Caco-2 (cell line): ENCODE data around the gene TOMM40L. TPM values are rescaled to one million over a fixed set of nuclear protein-coding genes. Genes with fewer than 3 reads are reported as not detected.

Source experiments
- Bru-seq: library from RNA; stranded (reverse); fragments of 400-500 nt; gene quantifications from one replicate; lab custom pipeline; 2021; lab: Mats Ljungman, UMichigan
- BruChase-seq, 2 experiments: library from RNA; stranded (reverse); fragments of 400-500 nt; gene quantifications; one replicate each; lab custom pipeline; 2021; lab: Mats Ljungman, UMichigan
- BruUV-seq: library from RNA; stranded (reverse); fragments of 400-500 nt; replicated peaks from 2 replicates; lab custom pipeline; 2021; lab: Mats Ljungman, UMichigan
- CTCF ChIA-PET: fragments of 300-600 bp; sonication (Branson Sonifier 250); formaldehyde crosslinking; loops from one replicate; lab custom pipeline; 2022; ENCODE audit warnings: antibody characterized with exemption; lab: Charles Lee
- POLR2A ChIA-PET: fragments of 300-600 bp; sonication (Branson Sonifier 250); formaldehyde crosslinking; loops from one replicate; lab custom pipeline; 2022; ENCODE audit warnings: antibody characterized with exemption; lab: Charles Lee
- DNase-seq, 2 experiments: peaks; one replicate each; pipeline versions ENCODE4 v3.0.0 to v3.0.0-alpha.2; 2020 to 2022
- H3K27me3 ChIP-seq: replicated peaks from 2 replicates; pipeline ENCODE4 v1.6.0; 2011; ENCODE audit warnings: low read length; ENCODE audit not compliant: control insufficient read depth, insufficient read depth
- H3K36me3 ChIP-seq: 2 replicates; pipeline ENCODE4 v1.5.1; 2011; ENCODE audit warnings: low read length; ENCODE audit not compliant: control insufficient read depth, insufficient read depth
- H3K4me1 ChIP-seq: fragments of 250-450 bp; sonication (Bioruptor Pico); 2 replicates; pipeline ENCODE4 v1.5.1; 2020; ENCODE audit warnings: mild to moderate bottlenecking
- H3K4me3 ChIP-seq: 2 replicates; pipeline ENCODE4 v1.5.1; 2011; ENCODE audit warnings: low read depth, mild to moderate bottlenecking, control low read depth, low read length
- H3K9me3 ChIP-seq: fragments of 250-450 bp; sonication (Bioruptor Pico); 2 replicates; pipeline ENCODE4 v1.5.1; 2020; ENCODE audit warnings: mild to moderate bottlenecking, moderate library complexity
- H3K27ac Mint-ChIP-seq: one replicate; pipeline ENCODE4 v1.8.0; 2022; ENCODE audit warnings: mixed read lengths; ENCODE audit not compliant: unreplicated experiment
- H3K27me3 Mint-ChIP-seq: one replicate; pipeline ENCODE4 v1.8.0; 2022; ENCODE audit warnings: mixed read lengths; ENCODE audit not compliant: insufficient read depth, unreplicated experiment
- H3K36me3 Mint-ChIP-seq: one replicate; pipeline ENCODE4 v1.8.0; 2022; ENCODE audit warnings: mild to moderate bottlenecking, mixed read lengths; ENCODE audit not compliant: insufficient read depth, unreplicated experiment
- H3K4me1 Mint-ChIP-seq: one replicate; pipeline ENCODE4 v1.8.0; 2022; ENCODE audit warnings: low read depth, mixed read lengths; ENCODE audit not compliant: unreplicated experiment
- H3K4me3 Mint-ChIP-seq: one replicate; pipeline ENCODE4 v1.8.0; 2022; ENCODE audit warnings: mild to moderate bottlenecking, moderate library complexity, mixed read lengths; ENCODE audit not compliant: unreplicated experiment
- H3K9me3 Mint-ChIP-seq: one replicate; pipeline ENCODE4 v1.8.0; 2022; ENCODE audit warnings: mixed read lengths; ENCODE audit not compliant: unreplicated experiment
- intact Hi-C: fragments of 100-400 bp; cut with micrococcal nuclease; formaldehyde crosslinking; loops from one replicate; pipeline ENCODE4 v1.10.0; 2022; ENCODE audit not compliant: unreplicated experiment
- long read RNA-seq: library from polyadenylated mRNA; stranded (forward); transcript quantifications from one replicate; pipeline ENCODE4 v2.0.0, GENCODE V29; 2022
- total RNA-seq: library from RNA; stranded (reverse); gene quantifications from 2 replicates; pipeline ENCODE4 v1.2.3, GENCODE V29; 2022
- TF ChIP-seq, protein P1 (sequence below), 2 experiments: fragments of 200-600 bp in 1 of 2; IDR thresholded peaks; 1 replicate in 1 of 2; 2 replicates in 1 of 2; pipeline versions ENCODE4 v1.5.1 to v1.8.0; 2011 to 2022; ENCODE audit warnings: antibody characterized with exemption in 1 of 2, control low read depth in 1 of 2, inconsistent platforms in 1 of 2, low read depth in 1 of 2, low read length in 1 of 2, mild to moderate bottlenecking in 1 of 2, moderate library complexity in 1 of 2; ENCODE audit not compliant: insufficient read depth in 1 of 2, severe bottlenecking in 1 of 2, unreplicated experiment in 1 of 2

The TOMM40L gene
- total RNA-seq (23.1 and 24.0 TPM in 2 replicates), Bru-seq, nascent RNA (percentile 77 among the genes with signal in this experiment), BruChase-seq, experiment 1, labeled RNA remaining after a 2-hour chase (percentile 84 among the genes with signal in this experiment), BruChase-seq, experiment 2, labeled RNA remaining after a 6-hour chase (percentile 86 among the genes with signal in this experiment)
- long read RNA-seq, transcript TOMM40L-202 (10 exons, 2,708 nt) = major isoform, 11 of 26 reads
- long read RNA-seq, partial matches to known transcripts = 3 of 26 reads
- long read RNA-seq, other reads (novel, unspliced or antisense) = 10 of 26 reads

DNA sequence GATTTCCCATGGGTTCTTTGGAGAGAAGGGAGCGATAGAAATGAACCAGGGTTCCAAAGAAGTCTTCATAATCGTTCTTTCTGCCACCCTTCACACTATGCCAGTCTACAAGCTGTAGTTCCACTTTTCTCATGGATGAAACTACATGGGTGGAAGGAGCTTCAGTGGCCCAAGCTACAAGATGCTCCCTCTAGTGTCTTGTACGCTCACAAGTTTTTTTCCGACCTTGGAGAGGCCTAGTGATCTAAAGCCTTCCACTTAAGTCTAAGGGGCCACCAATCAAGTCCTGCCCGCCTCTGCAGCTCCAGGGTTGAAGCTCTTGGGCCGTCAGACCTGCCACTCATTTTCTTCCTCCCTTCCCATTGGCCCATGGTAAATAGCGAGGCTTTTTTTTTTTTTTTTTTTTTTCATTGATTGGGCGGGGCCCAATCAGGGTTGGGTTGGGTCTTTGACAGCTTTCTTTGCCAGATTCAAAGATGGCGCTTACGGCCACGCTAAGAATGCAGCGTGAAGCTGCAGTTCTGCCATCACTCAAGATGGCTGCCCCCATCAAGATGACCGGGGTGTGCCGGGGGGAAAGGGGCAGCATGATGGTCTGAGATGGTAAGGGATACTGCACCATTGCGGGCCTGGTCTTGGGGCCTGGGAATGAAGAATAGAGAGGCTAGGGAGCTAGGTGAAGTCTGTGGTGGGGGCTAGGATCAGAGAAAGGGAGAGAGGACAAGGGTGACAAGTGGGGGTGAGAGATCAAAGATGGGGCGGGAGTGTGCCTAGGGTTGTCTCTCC, at the start of gene TOMM40L:
TSS of gene TOMM40L (plus strand) at position 527 of the 786 bp plus-strand sequence. CDS start 430 bp downstream, outside the sequence.
- Histone ChIP-seq H3K9me3 (peaks cover 8% of the 10 kb centered on the region; the same call in 1 of the 2 replicates), H3K4me1 (peaks cover 48% of the 10 kb centered on the region), H3K4me3 (peak within 1 kb of the TSS; percentile 69), H3K27me3 (no peaks in the 10 kb centered on the region), H3K36me3 (peaks cover 6% of the 10 kb centered on the region)
- ChIA-PET CTCF (interaction anchor here (0.5 to 3.6 kb wide), 33 partner anchors 9 to 216 kb away, joined by 3 to 44 read pairs (median 5); partner anchors contain the start of genes B4GALT3, CFAP126, DEDD and F11R), POLR2A (interaction anchor here (0.5 to 2.2 kb wide), 16 partner anchors 9 to 205 kb away, joined by 3 to 41 read pairs (median 6); partner anchors contain the start of genes B4GALT3, F11R, NDUFS2 and PCP4L1)
- TF ChIP-seq, protein P1, sequence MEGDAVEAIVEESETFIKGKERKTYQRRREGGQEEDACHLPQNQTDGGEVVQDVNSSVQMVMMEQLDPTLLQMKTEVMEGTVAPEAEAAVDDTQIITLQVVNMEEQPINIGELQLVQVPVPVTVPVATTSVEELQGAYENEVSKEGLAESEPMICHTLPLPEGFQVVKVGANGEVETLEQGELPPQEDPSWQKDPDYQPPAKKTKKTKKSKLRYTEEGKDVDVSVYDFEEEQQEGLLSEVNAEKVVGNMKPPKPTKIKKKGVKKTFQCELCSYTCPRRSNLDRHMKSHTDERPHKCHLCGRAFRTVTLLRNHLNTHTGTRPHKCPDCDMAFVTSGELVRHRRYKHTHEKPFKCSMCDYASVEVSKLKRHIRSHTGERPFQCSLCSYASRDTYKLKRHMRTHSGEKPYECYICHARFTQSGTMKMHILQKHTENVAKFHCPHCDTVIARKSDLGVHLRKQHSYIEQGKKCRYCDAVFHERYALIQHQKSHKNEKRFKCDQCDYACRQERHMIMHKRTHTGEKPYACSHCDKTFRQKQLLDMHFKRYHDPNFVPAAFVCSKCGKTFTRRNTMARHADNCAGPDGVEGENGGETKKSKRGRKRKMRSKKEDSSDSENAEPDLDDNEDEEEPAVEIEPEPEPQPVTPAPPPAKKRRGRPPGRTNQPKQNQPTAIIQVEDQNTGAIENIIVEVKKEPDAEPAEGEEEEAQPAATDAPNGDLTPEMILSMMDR (IDR thresholded peaks at IDR 0.05; ENCODE audit: insufficient read depth in 1 of 2, low read depth in 1 of 2, low read length in 1 of 2, severe bottlenecking in 1 of 2, unreplicated experiment in 1 of 2) = peak; percentile 31 to 67
- Mint-ChIP-seq H3K9me3 (peaks cover 24% of the 10 kb centered on the region), H3K27ac (peak within 1 kb of the TSS; percentile 97), H3K36me3 (peaks cover 70% of the 10 kb centered on the region), H3K27me3 (no peaks in the 10 kb centered on the region), H3K4me3 (peak within 1 kb of the TSS; percentile 99), H3K4me1 (peaks cover 45% of the 10 kb centered on the region)
- DNase-seq = peak; percentile 94 to 99
- BruUV-seq = no TSS peak
- intact Hi-C loops = loop anchor here (1.0 kb wide), 4 partner anchors 8 to 89 kb away; partner anchors contain the start of gene SDHC

DNA sequence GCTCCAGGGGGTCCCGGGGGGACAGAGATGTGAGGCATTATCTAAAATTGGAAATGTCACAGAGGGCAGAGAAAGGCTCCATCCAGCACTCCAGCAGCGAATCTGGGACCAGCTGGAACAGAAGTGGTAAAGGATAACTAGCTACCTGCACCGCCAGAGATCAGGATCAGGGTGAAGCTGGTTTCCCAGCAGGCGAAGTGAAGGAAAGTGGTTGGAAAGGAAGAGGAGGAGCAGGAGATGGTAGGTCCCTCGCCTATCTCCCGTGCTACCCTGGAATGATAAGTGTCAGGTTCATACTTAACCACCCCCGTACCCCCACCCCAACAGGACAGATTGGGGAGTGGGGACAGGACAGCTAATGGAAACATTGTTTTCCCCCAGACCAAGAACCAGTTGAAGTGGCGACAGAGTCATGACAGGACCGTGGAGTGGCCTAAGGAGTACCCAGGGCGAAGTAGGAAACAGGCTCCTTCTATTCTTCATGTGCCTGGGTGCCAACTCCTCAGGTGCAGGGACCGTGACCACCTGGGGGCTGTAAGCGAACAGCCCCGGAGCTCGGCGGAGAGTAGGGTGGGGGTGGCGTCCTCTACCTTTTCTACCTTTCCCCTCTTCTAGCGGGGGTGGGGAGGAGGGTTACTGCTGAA, 49.3 kb upstream of the TOMM40L start:
- Mint-ChIP-seq H3K36me3 (peaks cover 37% of the 10 kb centered on the region), H3K4me1 (peaks cover 14% of the 10 kb centered on the region), H3K27ac (peak overlapping the region; percentile 96), H3K9me3 (no peaks in the 10 kb centered on the region), H3K4me3 (peak overlapping the region; percentile 85), H3K27me3 (no peaks in the 10 kb centered on the region)
- ChIA-PET CTCF (interaction anchor here (1.1 to 1.4 kb wide), 2 partner anchors 11 to 49 kb away, joined by 3 to 22 read pairs; partner anchors contain the start of genes PPOX and TOMM40L), POLR2A (interaction anchor here (0.6 to 2.4 kb wide), 6 partner anchors 9 to 213 kb away, joined by 4 to 25 read pairs (median 7); partner anchors contain the start of genes NDUFS2, PPOX, TOMM40L and USP21)
- no peak for DNase-seq
- peaks cover 4% of the 10 kb centered on the region for H3K4me1 ChIP-seq
- BruUV-seq = no TSS peak
- no peaks in the 10 kb centered on the region for H3K27me3 ChIP-seq
- peak overlapping the region; percentile 91 for H3K4me3 ChIP-seq
- no peaks in the 10 kb centered on the region for H3K9me3 ChIP-seq
- TF ChIP-seq, protein P1 (IDR thresholded peaks at IDR 0.05; ENCODE audit: insufficient read depth in 1 of 2, low read depth in 1 of 2, low read length in 1 of 2, severe bottlenecking in 1 of 2, unreplicated experiment in 1 of 2) = no peak
- intact Hi-C loops = loop anchor here (5.0 kb wide), 1 partner anchor 59 kb away; the partner anchor contains the start of genes NIT1 and PFDN2
- peaks cover 4% of the 10 kb centered on the region; the same call in 1 of the 2 replicates for H3K36me3 ChIP-seq
